Ishikawa (cell line): ENCODE measurements around the gene HTRA1.

Source experiments
- CEBPB ChIP-seq: IDR thresholded peaks from 2 replicates; pipeline ENCODE4 v1.6.1; 2012
- CREB1 ChIP-seq: IDR thresholded peaks from 2 replicates; pipeline ENCODE4 v1.6.1; 2012; ENCODE audit warnings: low read depth
- EGR1 ChIP-seq: IDR thresholded peaks from 2 replicates; pipeline ENCODE4 v1.6.1; 2012
- EP300 ChIP-seq: IDR thresholded peaks from 2 replicates; pipeline ENCODE4 v1.6.1; 2012; ENCODE audit warnings: borderline replicate concordance
- FOXM1 ChIP-seq: IDR thresholded peaks from 2 replicates; pipeline ENCODE4 v1.6.1; 2012; ENCODE audit warnings: low read depth, borderline replicate concordance
- MAX ChIP-seq: IDR thresholded peaks from 2 replicates; pipeline ENCODE4 v1.6.1; 2012
- NFIC ChIP-seq: IDR thresholded peaks from 2 replicates; pipeline ENCODE4 v1.6.1; 2012
- RAD21 ChIP-seq: IDR thresholded peaks from 2 replicates; pipeline ENCODE4 v1.6.1; 2012; ENCODE audit warnings: low read depth
- REST ChIP-seq: IDR thresholded peaks from 2 replicates; pipeline ENCODE4 v1.6.1; 2012; ENCODE audit warnings: low read depth, mild to moderate bottlenecking
- TAF1 ChIP-seq: IDR thresholded peaks from 2 replicates; pipeline ENCODE4 v1.6.1; 2012; ENCODE audit warnings: low read depth, mild to moderate bottlenecking
- TCF12 ChIP-seq: IDR thresholded peaks from 2 replicates; pipeline ENCODE4 v1.6.1; 2012; ENCODE audit warnings: low read depth
- TEAD4 ChIP-seq: IDR thresholded peaks from 2 replicates; pipeline ENCODE4 v1.6.1; 2012
- USF1 ChIP-seq: IDR thresholded peaks from 2 replicates; pipeline ENCODE4 v1.6.1; 2012
- YY1 ChIP-seq: IDR thresholded peaks from 2 replicates; pipeline ENCODE4 v1.6.1; 2012; ENCODE audit warnings: low read depth
- ZBTB7A ChIP-seq: IDR thresholded peaks from 2 replicates; pipeline ENCODE4 v1.6.1; 2012; ENCODE audit warnings: low read depth

HTRA1 gene

GRCh38 chr10:122459561-122460273, 1.6 kb upstream of the HTRA1 start:
- TF ChIP-seq EP300 (no peak), USF1 (no peak), MAX (no peak), CEBPB (no peak), NFIC (no peak), EGR1 (no peak), CREB1 (no peak)

- TF ChIP-seq FOXM1, result no peak
- 0 out of 2 replicates have a peak, but pooled peaks have one; percentile 35 for TF ChIP-seq ZBTB7A
These were observed 461 bp upstream of the HTRA1 start for GRCh38 chr10:122460891-122461293.

- TF ChIP-seq TCF12 (0 out of 2 replicates have a peak, but pooled peaks have one; percentile 37), EGR1 (no peak; the same call in 1 of the 2 replicates)
These were observed 578 bp downstream of the HTRA1 start for GRCh38 chr10:122461729-122462532.

- no peak for TF ChIP-seq EP300
- no peak for TF ChIP-seq YY1
- no peak for TF ChIP-seq ZBTB7A
- no peak for TF ChIP-seq TEAD4
- no peak for TF ChIP-seq FOXM1
- no peak for TF ChIP-seq TAF1
- no peak for TF ChIP-seq RAD21
- TF ChIP-seq NFIC, result no peak
- TF ChIP-seq CEBPB, result no peak
- TF ChIP-seq TCF12, result no peak
- TF ChIP-seq MAX, result no peak
- no peak for TF ChIP-seq EGR1
- no peak for TF ChIP-seq USF1
These were observed 1.4 kb downstream of the HTRA1 start for GRCh38 chr10:122462533-122463465.

- TF ChIP-seq CREB1, result no peak
- TF ChIP-seq FOXM1, result no peak
- no peak for TF ChIP-seq EP300
- no peak for TF ChIP-seq TEAD4
- no peak for TF ChIP-seq MAX
- TF ChIP-seq USF1, result no peak
- TF ChIP-seq NFIC, result no peak
- TF ChIP-seq TAF1, result no peak
- TF ChIP-seq EGR1, result no peak
- TF ChIP-seq CEBPB, result no peak
- no peak for TF ChIP-seq REST
- no peak for TF ChIP-seq ZBTB7A
- TF ChIP-seq YY1, result no peak
- TF ChIP-seq TCF12, result no peak
- no peak for TF ChIP-seq RAD21
These were observed 2.3 kb downstream of the HTRA1 start for GRCh38 chr10:122463466-122464249.

- TF ChIP-seq ZBTB7A, result no peak
- TF ChIP-seq CEBPB, result no peak
- TF ChIP-seq YY1, result no peak
- TF ChIP-seq NFIC, result no peak
- TF ChIP-seq MAX, result no peak
- no peak for TF ChIP-seq CREB1
- TF ChIP-seq EP300, result no peak
- TF ChIP-seq USF1, result no peak
- no peak for TF ChIP-seq TAF1
- TF ChIP-seq RAD21, result no peak
- TF ChIP-seq TCF12, result no peak
- TF ChIP-seq FOXM1, result no peak
- no peak for TF ChIP-seq EGR1
- no peak for TF ChIP-seq TEAD4
- TF ChIP-seq REST, result no peak
These were observed 2.8 kb downstream of the HTRA1 start for GRCh38 chr10:122464250-122464510.
